Measurements from ENCODE around the gene ARMC12.
"Not testable (repeated sequence)": the region's sequence is repeated elsewhere in the genome, so short reads cannot be mapped to it uniquely, and the experiment has no call there.

Gene ARMC12

DNA sequence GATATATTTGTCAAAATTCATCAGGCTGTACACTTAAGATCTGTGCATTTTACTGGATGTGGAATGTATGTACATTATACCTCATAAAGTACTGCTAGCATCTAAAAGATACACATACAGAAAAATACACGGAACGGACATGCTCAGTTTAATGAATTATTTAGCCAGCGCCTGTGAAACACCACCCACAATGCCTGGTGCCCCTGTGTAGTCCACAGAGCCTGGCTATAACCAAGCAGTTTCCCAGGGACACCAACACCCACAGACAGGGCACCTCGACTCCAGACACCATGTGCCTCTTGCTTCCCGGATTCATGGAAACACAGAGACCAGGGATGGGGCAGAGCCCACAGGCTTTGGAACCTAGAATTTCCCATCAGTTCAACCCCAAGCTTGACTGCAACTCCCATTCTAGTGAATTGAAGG lies 17.4 kb upstream of the ARMC12 start:
- no peak for DNase-seq

- peak; percentile 53 for DNase-seq
Measured at GRCh38 chr6:35719830-35720733, 16.8 kb upstream of the ARMC12 start.

DNA sequence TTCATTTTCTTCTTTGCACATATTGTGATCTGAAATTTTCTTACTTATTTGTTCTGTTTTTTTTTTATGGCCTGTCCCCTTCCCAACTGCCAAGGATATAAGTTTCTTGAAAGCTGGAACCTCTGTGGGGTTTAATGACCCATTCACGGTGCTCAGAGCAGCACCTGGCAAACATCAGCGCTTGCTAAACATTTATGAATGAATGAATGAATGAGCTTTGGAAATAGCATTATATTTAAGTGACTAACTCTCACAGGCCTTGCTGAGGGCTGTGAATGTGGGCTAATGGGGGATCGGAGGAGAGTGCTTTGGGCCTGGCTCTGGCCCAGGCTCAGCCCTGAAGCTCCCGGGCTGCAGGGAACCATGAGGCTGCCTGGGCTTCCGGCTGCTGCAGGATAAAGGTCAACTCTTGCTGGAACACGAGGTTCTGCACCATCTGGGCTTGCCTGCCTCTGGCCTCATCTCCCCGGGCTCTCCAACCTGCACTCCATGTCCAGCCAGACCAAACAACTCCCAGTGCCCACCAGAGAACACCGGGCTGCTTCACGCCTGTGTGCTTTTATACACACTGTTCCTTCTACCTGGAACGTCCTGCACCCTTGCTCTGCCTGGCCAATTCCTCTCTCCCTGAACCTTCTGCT lies 14.6 kb upstream of the ARMC12 start:
- no peak for DNase-seq

GRCh38 chr6:35723587-35723986 lies 13.2 kb upstream of the ARMC12 start:
- DNase-seq = no peak

DNA sequence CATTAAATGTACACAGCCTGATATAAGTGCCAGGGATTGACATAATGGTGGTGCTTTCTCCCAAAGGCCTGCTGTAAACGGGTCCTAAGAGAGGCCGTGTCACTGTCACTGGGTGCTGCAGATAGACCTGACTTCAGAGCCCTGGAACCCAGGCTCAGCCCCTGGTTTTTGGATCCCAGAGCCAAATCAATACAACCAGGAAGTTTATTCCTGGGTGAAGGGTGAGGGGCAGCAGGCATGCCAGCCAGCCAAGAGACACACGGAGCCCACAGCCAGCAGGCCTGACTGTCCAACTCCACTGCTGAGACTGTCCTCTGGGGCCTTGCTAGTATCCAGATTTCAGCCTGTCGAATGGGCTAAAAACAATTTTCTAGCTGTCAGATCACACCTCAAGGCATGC lies 12.8 kb upstream of the ARMC12 start:
- DNase-seq = no peak

- no peak for DNase-seq
Measured at GRCh38 chr6:35724471-35724870, 12.4 kb upstream of the ARMC12 start.

GRCh38 chr6:35725081-35725708 lies 11.6 kb upstream of the ARMC12 start:
- no peak for DNase-seq

DNA sequence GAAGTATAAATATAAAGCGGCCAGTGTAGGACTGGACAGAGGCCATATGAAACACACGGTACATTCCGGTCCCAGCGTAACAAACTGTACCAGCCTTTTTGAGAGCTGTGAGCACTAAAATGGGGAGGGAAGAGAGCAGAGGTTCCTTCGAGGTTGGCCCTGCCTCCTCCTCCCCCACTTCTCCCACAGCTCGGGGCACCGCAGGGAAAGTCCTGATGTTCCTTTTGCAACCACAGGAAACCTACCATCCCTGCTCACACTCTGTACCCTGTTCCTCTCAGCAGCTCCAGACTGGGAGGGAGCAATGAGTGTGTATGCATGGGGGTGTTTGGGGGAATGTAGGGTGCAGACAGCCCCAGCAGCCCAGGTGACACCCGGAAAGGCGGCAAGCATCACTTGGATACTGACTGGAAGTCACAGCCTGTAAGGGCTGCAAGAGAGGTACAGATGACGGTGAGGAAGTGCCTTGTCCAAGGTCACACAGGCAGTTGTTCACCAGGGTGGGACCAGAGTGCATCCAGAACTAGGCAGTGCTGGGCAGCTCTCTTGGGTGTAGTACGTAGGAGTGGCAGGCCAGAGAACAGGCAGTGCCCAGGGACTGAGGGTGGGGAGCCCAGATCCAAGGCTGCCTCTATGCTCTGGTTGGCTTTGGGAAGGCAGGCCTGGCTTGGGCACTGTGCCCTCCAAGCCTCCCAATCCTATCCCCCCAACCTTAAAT lies 11.0 kb upstream of the ARMC12 start:
- peak; percentile 64 for DNase-seq

DNA sequence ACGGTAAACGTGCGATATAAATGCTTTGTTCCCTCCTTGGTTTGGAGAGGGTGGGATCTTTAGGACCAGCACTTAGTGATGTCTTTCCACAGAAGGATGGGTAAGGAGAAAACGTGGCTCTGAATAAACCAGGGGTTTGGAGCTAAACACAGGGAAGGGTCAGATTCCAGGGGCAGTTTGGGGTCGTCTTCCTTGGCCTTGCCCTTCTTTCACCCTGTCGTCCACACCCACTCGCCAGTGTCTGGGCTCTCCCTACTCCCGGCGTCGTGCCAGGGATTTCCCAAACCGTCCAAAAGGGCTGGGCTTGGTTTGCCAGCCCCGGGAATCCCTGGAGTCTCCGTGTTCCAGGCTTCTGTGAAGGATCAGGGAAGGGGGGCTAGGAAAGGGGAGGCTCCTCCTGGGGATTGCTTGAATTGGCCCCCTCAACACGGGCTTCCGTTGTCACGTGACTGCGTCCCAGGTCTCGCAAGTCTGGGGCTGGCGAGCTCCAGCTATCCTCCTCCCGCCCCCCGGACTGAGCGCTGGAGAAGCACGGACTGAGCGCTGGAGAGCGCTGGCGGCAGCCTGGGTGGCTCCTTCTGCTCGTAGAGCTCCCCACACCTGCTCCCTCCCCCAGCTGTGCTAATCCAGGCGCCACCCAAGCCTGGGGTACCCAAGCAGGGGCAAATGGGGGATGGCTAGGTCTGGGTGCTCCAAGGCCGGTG lies 9.4 kb upstream of the ARMC12 start:
- DNase-seq = peak; percentile 85

DNA sequence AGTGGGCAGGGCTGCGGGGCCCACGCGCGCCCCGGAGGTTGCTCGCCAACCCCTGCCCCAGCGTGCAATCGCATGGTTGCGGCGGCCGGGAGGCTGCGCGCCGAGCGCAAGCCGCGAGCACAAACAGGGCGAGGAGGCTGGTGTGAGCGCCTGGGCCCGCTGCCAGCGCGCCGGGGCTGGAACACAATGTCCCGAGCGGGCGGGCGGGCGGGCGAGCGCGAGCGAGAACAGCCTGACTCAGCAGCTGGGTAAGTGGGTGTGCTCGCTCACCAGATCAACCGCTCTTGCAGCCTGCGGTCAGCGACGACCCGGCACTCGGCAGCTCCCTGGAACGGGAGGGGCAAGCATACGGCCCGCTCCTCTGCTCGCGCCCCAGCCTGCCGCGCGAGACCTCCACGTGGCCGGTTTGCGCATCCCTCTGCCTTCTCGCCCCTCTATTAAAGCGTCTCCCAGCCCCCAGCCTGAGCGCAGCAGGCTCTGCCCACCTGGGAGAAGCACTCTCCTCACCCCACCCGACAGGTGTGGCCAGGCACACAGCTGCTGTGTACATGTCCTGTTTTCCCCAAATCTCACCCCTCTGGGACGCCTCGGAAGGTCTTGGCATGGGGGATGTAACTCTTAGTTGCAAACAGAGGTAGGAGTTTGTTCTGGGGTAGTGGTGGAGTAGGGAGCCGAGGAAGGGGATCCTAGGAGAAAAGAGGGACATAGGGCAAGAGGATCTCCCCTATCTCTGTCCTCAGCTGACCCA lies 8.7 kb upstream of the ARMC12 start:
- DNase-seq = peak; percentile 97

GRCh38 chr6:35728683-35729678 lies 7.9 kb upstream of the ARMC12 start:
- DNase-seq = no peak

- DNase-seq = peak; percentile 44
Measured at GRCh38 chr6:35729722-35730121, 7.1 kb upstream of the ARMC12 start.

- no peak for DNase-seq
Measured at GRCh38 chr6:35730745-35731413, 6.0 kb upstream of the ARMC12 start.

- peak; percentile 96 for DNase-seq
Measured at GRCh38 chr6:35731414-35731735, 5.5 kb upstream of the ARMC12 start.

DNA sequence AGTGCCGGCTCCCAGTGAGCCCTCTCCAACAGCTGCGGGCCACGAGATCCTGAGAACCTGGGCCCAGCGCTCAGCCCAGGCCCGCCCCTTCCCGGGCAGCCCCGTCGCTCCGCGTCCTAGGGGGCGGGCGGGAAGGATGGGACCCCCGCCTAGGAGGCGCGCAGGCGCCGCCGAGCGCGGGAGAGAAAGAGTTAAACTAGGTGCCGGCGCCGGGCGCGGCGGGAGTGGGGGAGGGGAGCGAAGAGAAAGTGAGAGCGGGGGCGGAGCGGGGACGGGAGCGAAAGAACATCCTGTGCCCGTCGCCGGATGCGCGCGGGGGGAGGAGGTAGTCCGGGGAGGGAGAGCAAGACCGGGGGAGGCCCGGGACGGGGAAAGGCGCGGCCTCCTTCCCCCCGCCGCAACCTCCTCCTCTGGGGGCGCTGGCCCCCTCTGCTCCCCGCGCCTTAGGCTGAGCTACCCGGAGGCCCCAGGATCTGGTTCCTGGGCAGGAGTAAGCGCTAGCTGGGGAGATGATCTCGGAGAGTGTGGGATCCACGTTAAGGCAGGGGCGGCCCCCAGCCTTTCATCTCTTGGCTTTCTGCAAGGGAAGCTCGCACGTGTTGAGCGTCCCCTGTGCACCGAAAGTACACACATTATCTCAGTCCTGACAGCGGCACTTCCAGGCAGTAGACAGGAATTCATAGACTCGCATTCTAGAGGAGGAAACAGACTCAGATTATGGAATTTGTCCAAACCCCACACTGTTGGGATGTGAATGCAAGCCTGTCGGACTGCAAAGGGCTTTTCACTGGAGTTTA lies 4.9 kb upstream of the ARMC12 start:
- peak; percentile 91 for DNase-seq

DNA sequence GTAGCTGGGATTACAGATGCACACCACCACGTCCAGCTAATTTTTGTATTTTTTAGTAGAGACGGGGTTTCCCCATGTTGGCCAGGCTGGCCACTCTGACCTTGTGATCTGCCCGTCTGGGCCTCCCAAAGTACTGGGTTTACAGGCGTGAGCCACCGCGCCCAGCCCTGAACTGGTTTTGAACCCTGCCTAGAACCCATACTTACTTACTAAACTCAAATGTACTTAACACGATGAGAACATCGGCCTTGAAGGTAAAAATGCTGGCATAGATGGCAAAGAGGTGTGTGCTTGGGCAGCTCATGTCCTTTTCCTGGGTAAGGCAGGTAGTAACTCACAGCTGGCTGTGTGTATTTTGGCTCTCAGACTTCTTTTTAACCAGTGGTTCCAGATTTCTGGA lies 3.2 kb upstream of the ARMC12 start:
- no peak for DNase-seq

GRCh38 chr6:35734319-35734718 lies 2.5 kb upstream of the ARMC12 start:
- DNase-seq = not testable (repeated sequence)

DNA sequence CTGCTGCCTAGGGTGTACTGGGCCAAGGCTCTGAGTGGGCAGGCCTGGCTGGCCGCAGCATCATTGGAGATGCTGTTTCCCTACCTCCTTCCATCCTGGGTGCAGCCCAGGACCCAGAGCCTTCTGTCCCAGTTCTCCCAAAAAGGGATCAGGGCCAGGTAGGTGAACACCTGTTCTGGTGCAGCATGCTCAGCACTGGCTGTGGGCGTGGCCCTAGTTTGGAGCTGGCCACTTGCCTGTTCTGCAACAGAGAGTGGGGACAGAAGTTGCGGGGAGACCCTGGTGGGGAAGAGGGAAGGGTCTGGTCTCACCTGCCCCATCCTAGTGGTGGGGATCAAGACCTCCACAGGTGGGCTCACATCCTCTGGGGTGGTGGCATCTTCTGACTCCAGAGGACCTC lies 1.4 kb upstream of the ARMC12 start:
- no peak for DNase-seq

GRCh38 chr6:35736253-35736894 lies 458 bp upstream of the ARMC12 start:
- DNase-seq = peak; percentile 89

All from OCI-M1 (cell line).